H1 (cell line): ENCODE data around the gene HIBCH. TPM values are rescaled to one million over a fixed set of nuclear protein-coding genes. Genes with fewer than 3 reads are reported as not detected.

Experiments
- CTCF ChIA-PET: fragments of 300-600 bp; sonication (Branson Sonifier 250); formaldehyde crosslinking; loops from one replicate; lab custom pipeline; 2021; ENCODE audit not compliant: partially characterized antibody; lab: Charles Lee
- POLR2A ChIA-PET: fragments of 300-600 bp; sonication (Branson Sonifier 250); formaldehyde crosslinking; loops from one replicate; lab custom pipeline; 2021; ENCODE audit warnings: inconsistent platforms; ENCODE audit not compliant: partially characterized antibody; lab: Charles Lee
- DNase-seq, 2 experiments: peaks; one replicate each; pipeline versions ENCODE4 v3.0.0 to v3.0.0-alpha.2; 2010 to 2022; ENCODE audit warnings: low spot score in 2 of 2, low read depth in 1 of 2, mixed read lengths in 1 of 2
- FAIRE-seq: peaks from 2 replicates; lab custom pipeline; 2011; peaks lifted over from hg19 to GRCh38; lab: Jason Lieb, UNC
- H2AFZ ChIP-seq: 2 replicates; pipeline ENCODE4 v1.8.1; 2012; ENCODE audit warnings: low read length, inconsistent platforms
- H2AK5ac ChIP-seq: 2 replicates; pipeline ENCODE4 v1.6.1; 2013; ENCODE audit warnings: low read depth, low read length
- H2BK120ac ChIP-seq: replicated peaks from 2 replicates; pipeline ENCODE3; 2013; ENCODE audit warnings: low read depth, low read length, inconsistent platforms
- H2BK12ac ChIP-seq: 2 replicates; pipeline ENCODE4 v1.6.1; 2013; ENCODE audit warnings: low read depth, low read length
- H2BK15ac ChIP-seq: 2 replicates; pipeline ENCODE4 v1.6.1; 2013; ENCODE audit warnings: low read length
- H2BK20ac ChIP-seq: 2 replicates; pipeline ENCODE4 v1.6.1; 2013; ENCODE audit warnings: low read length
- H2BK5ac ChIP-seq: 2 replicates; pipeline ENCODE4 v1.6.1; 2013; ENCODE audit warnings: low read depth, low read length
- H3K14ac ChIP-seq: 2 replicates; pipeline ENCODE4 v1.6.1; 2013; ENCODE audit warnings: inconsistent platforms; ENCODE audit not compliant: insufficient read length
- H3K18ac ChIP-seq: 2 replicates; pipeline ENCODE4 v1.6.1; 2013; ENCODE audit warnings: low read length; ENCODE audit errors: extremely low read depth
- H3K23ac ChIP-seq: 2 replicates; pipeline ENCODE4 v1.6.1; 2013; ENCODE audit warnings: inconsistent platforms; ENCODE audit not compliant: insufficient read length
- H3K23me2 ChIP-seq: 2 replicates; pipeline ENCODE4 v1.6.1; 2013; ENCODE audit warnings: low read depth, low read length
- H3K27ac ChIP-seq: 2 replicates; pipeline ENCODE4 v1.6.1; 2011; ENCODE audit warnings: low read depth, low read length, inconsistent platforms
- H3K27me3 ChIP-seq, 4 experiments: replicated peaks in 1 of 4; 1 replicate in 1 of 4; 2 replicates in 3 of 4; pipeline versions ENCODE4 v1.6.1 to v1.8.1; 2011 to 2013; ENCODE audit warnings: low read length in 3 of 4, mild to moderate bottlenecking in 3 of 4, inconsistent platforms in 2 of 4, mixed read lengths in 2 of 4, moderate library complexity in 1 of 4; ENCODE audit not compliant: control insufficient read depth in 3 of 4, insufficient read depth in 3 of 4; ENCODE audit errors: extremely low read depth in 1 of 4
- H3K36me3 ChIP-seq, 4 experiments: 2 replicates each; pipeline versions ENCODE4 v1.6.1 to v1.8.1; 2011 to 2013; ENCODE audit warnings: mild to moderate bottlenecking in 4 of 4, low read length in 3 of 4, moderate library complexity in 2 of 4, control low read depth in 1 of 4, inconsistent platforms in 1 of 4; ENCODE audit not compliant: insufficient read depth in 4 of 4, control insufficient read depth in 2 of 4
- H3K4ac ChIP-seq: replicated peaks from 2 replicates; pipeline ENCODE3; 2013; ENCODE audit warnings: low read length, low read depth, mixed read lengths, inconsistent platforms; ENCODE audit not compliant: insufficient read length
- H3K4me1 ChIP-seq, 4 experiments: replicated peaks in 1 of 4; 1 replicate in 1 of 4; 2 replicates in 3 of 4; pipeline versions ENCODE4 v1.6.1 to v1.8.1; 2011 to 2013; ENCODE audit warnings: low read length in 3 of 4, inconsistent platforms in 2 of 4, mixed read lengths in 1 of 4; ENCODE audit not compliant: insufficient read depth in 4 of 4, control insufficient read depth in 3 of 4
- H3K4me2 ChIP-seq, 2 experiments: 2 replicates each; pipeline versions ENCODE4 v1.6.1 to v1.8.1; 2011 to 2013; ENCODE audit warnings: low read depth in 2 of 2, low read length in 2 of 2, control low read depth in 1 of 2, inconsistent platforms in 1 of 2, mild to moderate bottlenecking in 1 of 2; ENCODE audit not compliant: insufficient read depth in 1 of 2
- H3K4me3 ChIP-seq, 4 experiments: fragments of 200-600, 300-600 bp in 1 of 4; sonication (generic), shearing (Covaris generic), sonication (Bioruptor Twin) in 1 of 4; 2 replicates each; pipeline versions ENCODE4 v1.5.1 to v1.8.1; 2011 to 2016; ENCODE audit warnings: low read length in 4 of 4, low read depth in 3 of 4, control low read depth in 2 of 4, inconsistent platforms in 2 of 4, mild to moderate bottlenecking in 2 of 4, mixed read lengths in 1 of 4, moderate library complexity in 1 of 4; ENCODE audit not compliant: insufficient read depth in 2 of 4; ENCODE audit errors: extremely low read depth in 1 of 4
- H3K56ac ChIP-seq: replicated peaks from 2 replicates; pipeline ENCODE3; 2013; ENCODE audit warnings: low read depth, mild to moderate bottlenecking, mixed read lengths, low read length, inconsistent platforms; ENCODE audit not compliant: insufficient read length
- H3K79me1 ChIP-seq: 2 replicates; pipeline ENCODE4 v1.6.1; 2013; ENCODE audit warnings: low read depth, low read length, control low read depth
- H3K79me2 ChIP-seq, 2 experiments: 2 replicates each; pipeline versions ENCODE4 v1.6.1 to v1.8.1; 2012 to 2013; ENCODE audit warnings: low read length in 2 of 2, mild to moderate bottlenecking in 2 of 2, inconsistent platforms in 1 of 2; ENCODE audit not compliant: insufficient read depth in 2 of 2, control insufficient read depth in 1 of 2
- H3K9ac ChIP-seq, 4 experiments: replicated peaks in 1 of 4; 1 replicate in 1 of 4; 2 replicates in 3 of 4; pipeline versions ENCODE4 v1.6.1 to v1.8.1; 2011 to 2013; ENCODE audit warnings: low read depth in 3 of 4, low read length in 3 of 4, control low read depth in 2 of 4, mild to moderate bottlenecking in 2 of 4, moderate library complexity in 2 of 4, inconsistent platforms in 1 of 4; ENCODE audit errors: extremely low read depth in 1 of 4
- H3K9me3 ChIP-seq, 2 experiments: 2 replicates each; pipeline versions ENCODE4 v1.6.1 to v1.8.1; 2012 to 2013; ENCODE audit warnings: mild to moderate bottlenecking in 2 of 2, moderate library complexity in 2 of 2, control low read depth in 1 of 2, inconsistent platforms in 1 of 2, low read depth in 1 of 2, low read length in 1 of 2, mixed read lengths in 1 of 2; ENCODE audit not compliant: insufficient read depth in 2 of 2
- H4K20me1 ChIP-seq, 2 experiments: replicated peaks in 1 of 2; 2 replicates each; pipeline versions ENCODE3 to v1.8.1; 2011 to 2013; ENCODE audit warnings: inconsistent platforms in 2 of 2, low read length in 2 of 2, mild to moderate bottlenecking in 1 of 2; ENCODE audit not compliant: insufficient read depth in 2 of 2, control insufficient read depth in 1 of 2
- H4K5ac ChIP-seq: 2 replicates; pipeline ENCODE4 v1.6.1; 2013; ENCODE audit warnings: low read length, low read depth, mixed read lengths, inconsistent platforms; ENCODE audit not compliant: insufficient read length
- H4K8ac ChIP-seq: 2 replicates; pipeline ENCODE4 v1.8.0; 2013; ENCODE audit warnings: mild to moderate bottlenecking, moderate library complexity, low read length, inconsistent platforms; ENCODE audit not compliant: insufficient read depth; ENCODE audit errors: extremely low read depth
- H4K91ac ChIP-seq: replicated peaks from 2 replicates; pipeline ENCODE3; 2013; ENCODE audit warnings: low read length, mixed read lengths, inconsistent platforms; ENCODE audit not compliant: insufficient read length
- HDAC6 ChIP-seq: IDR thresholded peaks from one replicate; pipeline ENCODE4 v1.7.1; 2012; ENCODE audit warnings: low read depth, mild to moderate bottlenecking, inconsistent platforms, low read length, moderate library complexity
- polyA plus RNA-seq, 7 experiments: library from polyadenylated mRNA; depleted of rRNA in 3 of 7; stranded (reverse) in 5 of 7; unstranded in 2 of 7; fragments of >200 nt in 5 of 7; fragments of 200-250 nt in 2 of 7; gene quantifications; 1 replicate in 5 of 7; 2 replicates in 1 of 7; 4 replicates in 1 of 7; pipeline versions ENCODE4 v1.2.1 to v1.2.3, GENCODE V29; 2011 to 2013; ENCODE audit warnings: missing spikeins in 2 of 7, mixed read lengths in 2 of 7
- total RNA-seq: library from RNA; stranded (reverse); fragmentation: NEBNext Ultra II Directional; extraction: Animal tissue kit (Norgen Biotek cat#: 25700); gene quantifications from 2 replicates; pipeline ENCODE4 v1.2.1, GENCODE V29; 2021

Gene HIBCH
- total and polyA plus RNA-seq, 2 of the 8 experiments (the other 6 are each of a cell fraction or from before 2014, with no cell fraction given): 7.5 to 31.8 TPM

DNA sequence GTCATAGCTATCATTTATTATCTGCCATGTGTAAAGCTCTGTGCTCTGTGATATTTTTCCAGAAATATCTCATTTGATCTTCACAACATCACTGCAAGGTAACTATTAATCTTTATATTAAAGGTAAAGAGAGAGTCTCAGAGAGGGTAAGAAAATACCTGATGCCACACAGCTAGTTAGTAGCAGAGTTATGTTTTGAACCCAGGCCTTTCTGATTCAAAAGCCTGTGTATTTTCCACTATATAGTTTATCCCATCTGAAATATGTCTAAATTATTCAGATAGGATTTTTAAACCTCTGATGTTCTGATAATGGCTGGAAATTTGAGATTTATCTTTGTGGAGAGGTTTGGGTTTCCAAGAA is 33.9 kb upstream of the HIBCH start:
- Histone ChIP-seq H3K36me3 (no peaks in the 10 kb centered on the region), H3K23ac (no peak overlapping the region), H3K23me2 (no peaks in the 10 kb centered on the region), H2BK5ac (no peak overlapping the region), H3K4ac (no peak overlapping the region), H4K8ac (no peak overlapping the region), H3K18ac (no peak overlapping the region), H3K79me2 (no peaks in the 10 kb centered on the region), H2AFZ (no peak overlapping the region), H3K79me1 (no peaks in the 10 kb centered on the region), H2BK12ac (no peak overlapping the region), H3K56ac (no peak overlapping the region), H3K9ac (no peak overlapping the region), H3K4me3 (no peak overlapping the region), H2BK20ac (no peak overlapping the region), H4K5ac (no peak overlapping the region), H3K27me3 (no peaks in the 10 kb centered on the region), H2AK5ac (no peak overlapping the region), H2BK120ac (no peak overlapping the region), H3K27ac (no peak overlapping the region), H3K9me3 (no peaks in the 10 kb centered on the region), H4K20me1 (no peaks in the 10 kb centered on the region), H3K4me2 (no peak overlapping the region), H3K14ac (no peak overlapping the region), H4K91ac (no peak overlapping the region), H2BK15ac (no peak overlapping the region), H3K4me1 (no peaks in the 10 kb centered on the region)
- POLR2A ChIA-PET: no interaction called here
- CTCF ChIA-PET: interaction anchor here (2.0 to 2.5 kb wide), 2 partner anchors 9 to 23 kb away, joined by 6 to 12 read pairs; no protein-coding TSS in a partner anchor
- FAIRE-seq (no peak), DNase-seq (no peak)
- no peak for TF ChIP-seq HDAC6
